ENCODE data around the gene POTEF.
A peak's percentile ranks its signal among the peaks of the same experiment; 100 is the strongest.
"Not testable (repeated sequence)": the region's sequence is repeated elsewhere in the genome, so short reads cannot be mapped to it uniquely, and the experiment has no call there.

The POTEF gene

DNA sequence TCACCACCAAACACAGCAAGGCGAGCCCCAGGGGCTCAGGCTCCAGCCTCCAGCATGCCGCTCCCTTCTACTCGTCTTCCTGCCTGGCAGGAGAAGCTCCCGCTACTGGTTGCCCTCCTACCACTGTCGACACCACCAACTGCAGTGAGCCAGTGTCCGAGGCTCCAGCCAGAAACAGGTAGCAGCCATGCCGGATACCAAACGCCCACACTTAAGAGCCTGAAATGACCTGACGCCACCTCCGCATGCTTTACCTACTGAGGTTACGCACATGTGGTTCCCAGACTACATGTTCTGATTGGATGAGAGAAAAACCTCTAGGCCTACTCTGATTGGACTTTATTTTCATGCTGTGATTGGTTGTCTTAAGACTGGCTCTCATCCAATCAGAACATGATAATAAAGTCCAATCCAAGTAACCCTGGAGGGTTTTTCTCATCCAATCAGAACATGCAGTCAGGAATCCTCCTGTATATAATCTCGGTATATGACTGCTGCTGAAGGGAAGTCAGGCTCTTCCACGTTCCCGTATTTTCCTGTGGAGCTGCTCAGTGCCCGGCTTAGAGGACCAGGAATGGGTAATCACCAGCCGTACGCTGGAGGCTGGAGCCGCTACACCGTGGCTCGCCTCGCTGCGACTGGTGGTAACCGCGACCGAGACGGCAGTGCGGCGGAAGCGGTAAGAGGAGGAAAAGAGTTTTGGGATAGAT is at the start of gene POTEF:
Gene POTEF (minus strand): TSS at position 103 of the 710 bp plus-strand sequence. CDS start 8,707 bp downstream, outside the sequence.
- DNase-seq = not testable (repeated sequence)

DNA sequence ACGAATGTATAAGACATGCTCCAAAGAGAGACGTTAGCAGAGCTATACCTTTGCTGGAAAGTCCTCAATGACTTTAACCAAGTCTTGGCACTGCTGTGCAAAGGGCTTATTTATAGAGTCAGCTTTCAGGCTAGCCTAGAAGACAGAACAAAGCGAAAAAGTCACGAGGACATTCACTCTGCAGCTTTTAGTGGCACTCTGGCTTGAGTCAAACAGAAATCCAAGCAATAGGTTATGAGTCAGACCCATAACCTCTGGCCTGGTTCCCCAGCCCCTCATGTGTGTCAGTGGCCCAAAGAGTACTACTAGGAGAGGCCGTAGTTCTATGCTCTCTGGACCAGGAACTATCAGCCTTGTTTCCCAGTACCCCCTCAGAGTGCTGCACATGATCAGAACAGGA is 45.8 kb upstream of the POTEF start:
- not testable (repeated sequence) for DNase-seq

DNA sequence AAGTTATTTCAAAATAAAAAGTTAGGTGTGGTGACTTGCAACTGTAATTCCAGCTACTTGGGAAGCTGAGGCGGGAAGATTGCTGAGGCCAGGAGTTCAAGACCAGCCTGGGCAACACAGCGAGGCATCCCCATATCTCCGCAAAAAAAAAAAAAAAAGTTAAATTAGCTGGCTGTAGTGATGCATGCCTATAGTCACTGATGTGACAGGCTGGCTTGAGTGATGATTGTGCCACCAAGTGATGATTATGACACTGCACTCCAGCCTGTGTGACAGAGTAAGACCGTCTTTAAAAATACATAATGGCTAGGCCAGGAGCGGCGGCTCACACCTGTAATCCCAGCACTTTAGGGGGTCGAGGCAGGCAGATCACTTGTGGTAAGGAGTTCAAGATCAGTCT is 40.9 kb upstream of the POTEF start:
- DNase-seq = no peak

DNA sequence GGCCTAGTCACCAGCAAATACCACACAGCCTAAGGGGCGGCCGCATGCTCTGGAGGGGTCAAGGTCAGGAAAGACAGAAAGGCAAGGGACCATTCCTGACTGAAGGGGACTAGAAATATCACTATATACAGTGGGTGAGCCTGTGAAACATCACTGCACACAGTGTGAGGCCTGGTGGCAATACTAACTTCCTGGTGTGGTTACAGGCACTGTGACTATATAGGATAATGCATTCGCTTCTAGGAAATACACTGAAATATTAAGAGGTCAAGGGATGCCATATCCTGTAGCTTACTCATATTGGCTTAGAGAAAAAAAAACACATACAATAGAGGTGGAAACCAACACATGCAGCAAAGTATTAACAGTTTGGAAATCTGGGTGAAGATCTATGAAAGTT is 40.1 kb upstream of the POTEF start:
- not testable (repeated sequence) for DNase-seq

DNA sequence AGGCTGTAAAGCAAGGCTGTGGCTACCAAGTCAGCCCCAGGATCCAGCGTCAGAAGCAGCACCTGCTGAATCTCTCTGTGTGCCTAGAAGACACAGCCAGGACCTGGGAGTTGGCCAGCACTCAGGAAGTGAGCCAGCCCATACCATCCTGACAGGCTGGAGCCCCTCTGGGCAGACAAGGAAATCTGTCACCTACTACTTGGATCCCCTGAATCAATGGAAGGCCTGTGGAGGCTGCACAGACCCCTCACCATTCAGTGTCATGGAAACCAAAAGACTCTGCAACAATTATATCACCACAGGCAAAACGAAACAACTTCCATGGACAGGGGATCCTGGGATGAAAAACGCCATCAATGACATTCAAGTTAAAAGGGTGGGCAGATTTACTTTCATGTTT is 37.6 kb upstream of the POTEF start:
- not testable (repeated sequence) for DNase-seq

DNA sequence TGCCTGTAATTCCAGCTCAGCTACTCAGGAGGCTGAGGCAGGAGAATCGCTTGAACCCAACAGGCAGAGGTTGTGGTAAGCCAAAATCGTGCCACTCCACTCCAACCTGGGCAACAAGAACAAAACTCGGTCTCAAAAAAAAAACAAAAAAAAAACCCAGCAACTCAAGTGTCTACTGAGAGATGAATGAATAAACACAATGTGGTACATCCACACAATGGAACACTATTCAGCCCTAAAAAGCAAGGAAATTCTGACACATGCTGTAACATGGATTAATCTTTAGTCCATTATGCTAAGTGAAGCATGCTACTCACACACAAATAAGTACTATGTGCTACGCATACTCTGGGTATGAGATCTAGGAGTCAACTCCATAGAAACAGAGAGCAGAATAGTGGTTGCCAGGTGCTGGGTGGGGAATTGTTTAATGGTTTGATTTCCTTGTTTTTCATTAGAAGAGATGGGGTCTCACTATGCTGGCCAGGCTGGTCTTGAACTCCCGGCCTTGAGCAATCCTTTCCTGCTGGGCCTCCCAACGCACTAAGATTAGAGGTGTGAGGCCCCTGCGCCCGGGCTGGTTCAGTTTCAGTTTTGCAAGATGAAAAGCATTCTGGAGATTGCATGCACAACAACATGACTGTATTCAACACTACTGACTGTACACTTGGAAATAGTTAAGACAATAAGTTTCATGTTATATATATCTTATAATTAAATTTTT is 36.4 kb upstream of the POTEF start:
- no peak for DNase-seq

DNA sequence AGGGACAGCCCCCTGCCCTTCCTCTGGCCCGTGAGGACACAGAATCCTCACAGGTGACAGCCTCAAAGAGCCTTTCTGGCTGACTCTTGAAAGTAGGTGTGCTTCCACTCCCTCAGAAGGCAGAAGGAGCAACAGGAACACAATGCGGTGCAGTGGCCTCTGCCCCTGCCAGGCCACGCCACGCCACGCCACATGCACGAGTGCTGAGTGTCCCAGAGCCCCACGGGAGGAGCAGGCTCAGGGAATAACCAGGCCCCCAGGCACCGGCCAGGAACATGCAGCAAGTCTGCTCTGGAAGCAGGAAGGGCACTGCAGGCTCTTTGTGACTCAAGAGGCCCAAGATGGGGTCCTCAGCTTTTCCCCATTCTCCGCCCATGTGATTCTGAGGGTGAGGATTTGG is 33.9 kb upstream of the POTEF start:
- DNase-seq = no peak

DNA sequence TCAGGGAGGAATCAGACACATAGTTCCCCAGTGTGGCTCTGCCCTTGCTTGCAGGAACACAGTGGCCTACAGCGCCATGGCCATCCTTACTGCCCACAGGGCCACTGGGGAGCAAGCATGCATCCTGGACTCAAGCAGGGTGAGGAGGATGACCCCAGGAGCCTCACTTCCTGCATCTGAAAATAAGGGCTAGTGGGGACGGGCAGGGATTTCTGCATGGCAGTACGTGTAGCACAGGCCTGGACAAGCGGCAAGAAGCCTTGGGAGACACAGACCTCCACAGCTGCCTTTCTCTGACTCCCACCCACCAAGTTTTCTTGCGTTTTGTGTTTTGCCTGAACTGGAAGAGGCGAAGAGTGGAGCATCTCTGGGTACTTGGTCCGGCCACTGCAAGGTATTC is 33.5 kb upstream of the POTEF start:
- not testable (repeated sequence) for DNase-seq

DNA sequence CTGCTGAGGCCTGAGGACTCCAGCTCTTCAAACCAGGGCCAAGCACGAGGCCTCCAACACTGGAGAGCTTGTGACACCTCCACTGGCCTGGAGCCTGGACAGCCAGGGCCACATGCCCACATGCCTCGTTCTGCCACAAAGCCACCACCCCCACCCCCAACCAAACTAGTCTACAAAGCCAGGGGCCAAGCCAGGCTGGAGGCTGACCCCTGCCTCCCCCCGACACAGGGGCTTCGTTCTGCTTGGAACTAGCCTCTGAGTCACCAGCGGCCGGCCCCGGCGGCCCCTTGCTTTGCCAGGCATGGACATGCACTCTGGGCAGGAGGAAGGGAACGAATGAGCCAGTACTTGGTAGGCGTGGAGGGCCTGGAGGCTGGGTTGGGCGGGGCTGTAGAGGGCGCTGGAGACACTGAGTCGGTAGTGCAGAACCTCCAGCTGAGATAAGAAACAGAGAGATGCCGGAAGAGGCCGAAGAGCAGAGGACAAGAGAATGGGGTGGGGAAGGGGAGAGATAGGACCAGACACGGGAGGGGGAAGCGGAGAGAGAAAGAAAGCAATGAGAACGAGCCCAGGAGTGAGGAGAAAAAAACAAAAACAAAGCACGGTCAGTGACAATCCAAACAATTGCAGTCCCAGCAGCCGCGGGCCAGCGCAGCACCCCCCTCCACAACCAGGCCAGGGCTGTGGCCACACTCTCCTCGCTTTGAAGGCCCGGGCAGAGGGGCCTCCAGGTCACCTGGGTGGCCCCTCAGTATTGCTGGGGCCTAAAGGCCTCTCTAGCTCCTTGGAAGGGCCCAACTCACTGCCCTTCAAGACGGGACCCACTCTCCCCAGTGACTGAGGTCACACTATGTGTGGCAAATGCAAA is 32.0 kb upstream of the POTEF start:
- not testable (repeated sequence) for DNase-seq

DNA sequence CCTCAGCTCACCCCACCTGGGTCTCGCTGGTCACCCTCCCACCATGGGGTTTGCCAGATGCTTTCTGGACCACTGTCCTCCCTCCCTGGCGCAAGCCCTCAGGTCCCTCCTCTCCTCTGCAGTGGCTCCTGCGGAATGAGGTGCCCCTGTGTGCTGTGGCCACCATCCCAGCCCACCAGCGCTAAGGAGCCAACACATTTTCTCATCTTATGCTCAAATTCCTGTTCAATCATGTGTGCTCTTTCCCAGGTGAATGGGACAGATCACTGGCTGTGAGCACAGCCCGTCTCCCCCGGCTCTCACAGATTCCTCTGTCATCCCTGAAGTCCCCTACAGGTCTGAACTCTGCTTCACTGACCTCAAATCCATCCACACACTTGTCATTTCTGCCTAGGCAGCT is 31.1 kb upstream of the POTEF start:
- DNase-seq = no peak

DNA sequence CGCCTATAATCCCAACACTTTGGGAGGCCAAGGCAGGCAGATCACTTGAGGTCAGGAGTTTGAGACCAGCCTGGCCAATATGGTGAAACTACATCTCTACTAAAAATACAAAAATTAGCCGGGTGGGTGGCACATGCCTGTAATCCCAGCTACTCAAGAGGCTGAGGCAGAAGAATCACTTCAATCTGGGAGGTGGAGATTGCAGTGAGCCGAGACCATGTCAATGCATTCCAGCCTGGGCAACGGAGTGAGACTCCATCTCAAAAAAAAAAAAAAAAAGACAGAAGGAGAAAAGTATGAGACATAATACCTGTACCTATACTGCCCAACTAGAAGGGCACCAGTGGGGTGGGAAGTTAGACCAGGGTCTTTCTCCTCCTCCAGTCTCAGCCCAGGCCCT is 30.4 kb upstream of the POTEF start:
- not testable (repeated sequence) for DNase-seq

DNA sequence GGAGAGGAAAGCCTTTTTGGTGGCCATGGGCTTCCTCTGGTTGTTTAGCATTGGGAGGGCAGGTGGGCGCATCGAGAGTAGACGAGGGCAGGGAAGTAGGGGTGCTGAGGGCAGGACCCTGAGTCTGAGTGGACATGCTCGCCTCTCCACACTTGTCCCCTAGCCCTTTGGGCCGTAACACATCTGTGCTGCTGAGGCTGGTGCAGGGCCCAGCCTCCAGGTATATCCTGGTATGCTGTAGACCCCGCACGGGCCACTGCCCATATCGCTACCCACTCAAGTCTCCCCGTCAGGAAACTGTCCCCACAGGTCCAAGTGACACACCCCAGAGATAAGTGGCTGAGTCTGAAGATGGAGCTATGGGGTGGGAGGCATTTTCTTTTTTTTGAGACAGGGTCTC is 29.6 kb upstream of the POTEF start:
- DNase-seq = no peak

DNA sequence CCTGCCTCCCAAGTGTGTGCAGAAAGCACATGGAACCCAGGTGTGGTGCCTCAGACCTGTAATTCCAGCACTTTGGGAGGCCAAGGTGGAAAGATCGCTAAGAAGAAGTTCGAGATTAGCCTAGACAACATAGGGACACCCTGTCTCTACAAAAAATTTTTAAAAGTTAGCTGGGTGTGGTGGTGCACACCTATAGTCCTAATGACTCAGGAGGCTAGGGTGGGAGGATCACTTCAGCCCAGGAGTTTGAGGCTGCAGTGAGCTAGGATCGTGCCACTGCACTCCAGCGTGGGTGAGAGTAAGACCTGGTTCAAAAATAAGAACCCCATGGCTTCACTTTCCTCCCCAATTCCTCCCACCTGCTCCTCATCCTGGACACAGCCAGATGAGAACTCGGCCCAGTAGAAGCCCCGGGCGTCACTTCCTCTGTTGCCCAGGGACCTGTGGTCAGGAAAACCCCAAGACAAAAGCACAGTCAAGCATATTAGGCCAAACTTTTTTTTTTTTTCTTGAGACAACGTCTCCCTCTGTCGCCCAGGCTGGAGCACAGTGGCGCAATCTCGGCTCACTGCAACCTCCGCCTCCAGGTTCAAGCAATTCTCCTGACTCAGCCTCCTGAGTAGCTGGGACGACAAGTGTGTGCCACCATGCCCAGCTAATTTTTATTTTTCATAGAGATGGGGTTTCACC is 28.9 kb upstream of the POTEF start:
- DNase-seq = not testable (repeated sequence)

DNA sequence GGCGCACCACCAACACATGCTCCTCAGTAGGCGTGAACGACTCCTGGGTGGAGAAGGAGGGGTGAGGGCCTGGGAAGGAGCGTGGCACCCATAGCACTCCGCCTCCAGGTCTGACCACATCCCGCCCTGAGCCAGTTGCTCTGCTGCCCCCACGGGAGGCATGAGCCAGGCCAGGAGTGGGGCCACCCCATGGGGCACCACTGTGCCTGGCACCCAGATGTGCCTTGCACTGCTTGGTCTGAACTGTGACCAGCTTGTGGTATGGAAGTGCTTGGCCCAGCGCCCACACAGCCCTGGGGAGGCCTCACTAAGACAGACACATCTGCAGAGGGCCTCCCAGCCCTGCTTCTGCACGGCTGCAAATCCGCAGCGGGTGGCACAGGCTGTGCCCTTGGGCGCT is 28.3 kb upstream of the POTEF start:
- DNase-seq = not testable (repeated sequence)

DNA sequence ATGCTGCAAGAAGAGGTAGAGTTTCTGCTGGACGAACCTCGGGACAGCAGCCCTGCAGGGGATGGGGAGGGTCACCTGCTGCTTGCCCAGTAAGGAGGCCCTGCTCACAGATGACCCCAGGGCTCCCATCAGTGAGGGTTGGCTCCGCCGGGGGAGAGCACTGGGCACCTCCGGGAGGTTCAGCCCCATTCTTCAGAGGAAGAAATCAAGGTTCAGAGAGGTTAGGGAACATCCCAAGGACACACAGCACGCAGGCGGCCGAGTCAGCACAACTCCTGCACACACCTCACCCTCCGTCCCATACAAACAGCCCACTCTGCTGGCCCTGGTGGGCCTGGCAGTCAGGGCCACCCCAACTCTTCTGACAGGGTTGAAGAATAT is 27.6 kb upstream of the POTEF start:
- no peak for DNase-seq

DNA sequence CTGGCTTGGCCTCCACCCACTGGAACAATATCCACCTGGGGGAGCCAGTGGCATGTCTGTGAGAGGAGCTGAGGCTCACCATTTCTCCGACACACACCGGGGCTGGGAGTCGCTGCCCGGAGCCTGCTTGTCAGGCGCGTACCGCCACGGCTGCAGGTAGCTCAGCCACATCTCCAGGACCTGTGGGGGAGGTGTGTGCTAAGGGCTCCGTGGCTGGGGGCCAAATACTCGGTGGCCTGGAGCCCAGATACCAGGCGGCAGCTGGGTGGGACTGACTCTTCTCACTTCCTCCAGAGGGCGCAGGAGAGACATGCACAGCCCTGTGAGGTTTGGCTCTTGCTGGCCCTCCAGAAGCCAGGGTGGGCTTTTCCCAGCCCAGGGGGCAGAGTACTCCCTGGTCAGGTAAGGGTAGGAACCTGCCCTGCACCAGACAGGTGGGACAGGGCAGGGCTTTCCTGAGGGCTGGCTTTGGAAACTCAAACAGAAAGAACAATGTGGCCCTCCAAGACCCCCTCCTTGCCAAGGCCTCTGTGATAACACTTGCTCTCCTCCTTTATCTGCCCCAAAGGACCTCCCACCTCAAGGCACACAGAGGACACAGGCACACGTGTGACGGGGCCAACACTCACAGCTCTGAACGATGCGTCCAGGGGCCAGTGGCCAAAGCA is 27.1 kb upstream of the POTEF start:
- peak; percentile 12 for DNase-seq

DNA sequence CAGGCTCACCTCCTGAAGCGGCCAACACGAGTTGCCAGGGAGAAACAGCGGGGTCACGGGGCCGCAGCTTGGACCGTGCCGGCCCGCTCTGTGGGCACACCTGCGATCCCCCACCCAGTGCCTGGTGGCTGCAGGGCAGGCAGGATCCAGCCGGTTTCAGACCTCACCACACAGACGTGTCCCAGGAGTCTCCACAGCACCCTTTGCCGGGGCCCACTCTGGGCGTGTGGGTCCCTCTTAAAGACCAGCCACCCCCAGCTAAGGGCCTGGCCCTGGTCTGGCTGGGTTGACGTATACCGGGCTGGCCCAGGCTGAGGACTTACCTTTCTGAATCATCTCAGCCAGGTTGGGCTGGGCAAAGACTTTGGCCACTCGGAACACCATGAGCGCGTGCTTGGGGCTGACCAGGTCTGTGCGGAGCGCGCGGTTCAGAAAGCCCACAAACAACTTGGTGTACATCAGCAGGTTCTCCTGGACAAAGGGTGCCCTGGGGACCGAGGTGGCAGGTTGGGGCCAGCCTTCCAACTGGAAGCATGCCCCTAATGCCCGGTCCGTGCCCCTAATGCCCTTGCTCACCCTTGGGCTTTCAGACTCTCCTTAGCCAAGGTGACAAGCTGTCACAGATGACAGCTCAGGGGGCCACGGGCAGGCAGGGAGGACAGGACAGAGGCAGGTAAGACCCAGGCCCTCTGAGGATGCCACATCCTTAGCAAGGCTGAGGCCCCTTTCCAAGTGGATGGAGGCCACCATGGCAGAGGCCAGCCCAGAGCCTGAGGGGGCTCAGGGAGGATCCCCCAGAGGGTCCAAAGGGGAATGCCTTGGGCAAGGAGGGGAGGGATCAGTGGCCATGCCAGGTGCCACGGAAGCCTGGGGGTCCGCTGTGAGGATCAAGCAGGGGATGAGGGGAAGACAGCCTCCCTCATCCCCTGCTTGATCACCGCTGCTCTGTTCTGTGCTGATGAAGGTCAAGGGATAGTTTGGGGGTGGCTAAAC is 26.0 kb upstream of the POTEF start:
- no peak for DNase-seq

DNA sequence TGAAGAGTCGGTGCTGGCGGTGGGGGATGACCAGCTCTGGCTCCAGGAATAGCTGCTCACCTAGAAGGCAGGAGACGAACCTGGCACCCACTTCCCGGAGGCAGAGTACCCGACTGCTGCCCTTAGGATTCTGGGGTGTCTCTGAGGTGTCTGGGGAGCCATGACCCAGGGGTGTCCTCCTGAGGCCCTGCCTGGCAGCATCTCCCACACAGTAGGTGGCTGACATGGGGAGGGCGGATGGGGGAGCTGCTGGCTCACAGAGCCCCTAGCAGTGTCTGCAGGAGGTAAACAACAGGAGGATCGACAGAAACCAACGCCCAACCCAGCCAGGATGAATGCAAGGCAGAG is 25.4 kb upstream of the POTEF start:
- not testable (repeated sequence) for DNase-seq

DNA sequence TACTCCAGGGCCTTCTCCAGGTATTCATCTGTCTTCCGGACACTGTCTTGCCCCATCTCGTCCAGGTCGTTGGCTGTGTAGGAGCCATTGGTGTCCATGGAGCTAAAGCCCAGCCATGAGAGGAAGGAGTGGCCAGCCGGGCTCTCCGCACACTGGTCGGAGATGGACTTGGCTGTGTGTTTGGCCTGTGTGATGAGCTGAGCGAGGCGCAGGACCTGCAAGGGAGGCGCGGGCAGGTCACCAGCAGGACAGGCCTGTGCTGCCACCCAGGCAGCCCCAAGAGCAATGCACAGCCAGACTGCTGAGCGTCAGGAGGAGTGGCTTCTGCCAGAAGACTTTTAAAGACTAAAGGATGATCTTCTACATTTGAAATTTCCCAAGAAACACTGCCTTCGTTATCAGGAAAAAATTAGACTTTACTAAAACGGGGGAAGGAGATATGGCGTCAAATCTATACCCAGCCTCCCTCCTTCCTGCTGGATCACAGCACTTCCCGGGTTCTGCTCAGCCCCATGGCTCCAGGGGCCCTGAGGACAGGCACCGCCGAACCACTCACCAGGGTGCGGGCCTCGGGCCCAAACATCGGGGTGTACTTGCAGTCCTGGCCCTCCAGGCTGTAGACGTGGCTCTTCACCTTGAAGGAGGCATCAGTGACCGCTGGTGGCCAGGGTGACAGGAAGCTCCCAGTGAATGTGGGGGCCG is 24.9 kb upstream of the POTEF start:
- DNase-seq = not testable (repeated sequence)

DNA sequence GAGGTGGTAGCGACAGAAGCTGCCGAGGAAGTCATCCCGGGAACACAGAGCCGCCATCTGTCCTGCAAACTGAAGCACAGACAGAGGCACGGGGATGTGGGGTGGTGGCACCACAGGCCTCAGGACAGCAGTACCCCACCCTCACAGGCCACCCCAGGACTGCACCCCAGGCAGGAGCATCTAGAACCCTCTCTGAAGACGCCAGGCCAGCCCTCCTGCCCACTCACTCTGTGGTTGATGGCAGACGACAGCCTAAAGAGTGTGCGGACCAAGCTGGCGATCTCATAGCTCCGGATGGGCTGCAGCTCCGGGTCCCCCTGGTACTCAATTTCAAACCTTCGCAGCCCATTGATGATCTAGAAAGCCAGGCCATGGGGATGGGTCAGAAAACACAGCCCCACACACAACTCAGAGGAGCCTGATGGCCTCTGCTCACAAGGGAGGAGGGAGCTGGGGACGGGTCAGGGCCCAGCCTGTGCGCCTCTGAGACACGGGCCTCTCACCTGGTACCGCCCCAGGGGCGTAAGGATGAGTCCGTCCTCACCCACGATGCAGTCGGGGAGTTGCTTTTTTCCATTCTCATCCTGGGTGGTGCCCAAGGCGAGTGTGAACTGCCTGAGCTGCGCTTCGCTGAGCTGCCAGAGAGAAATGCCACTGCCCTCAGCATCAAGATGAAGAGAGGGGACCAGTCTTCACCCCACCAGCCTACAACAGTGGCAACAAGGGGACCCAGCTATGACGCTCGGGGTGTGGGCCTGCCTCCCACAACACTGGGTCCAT is 24.0 kb upstream of the POTEF start:
- no peak for DNase-seq

Data from stimulated activated CD4-positive, alpha-beta T cell treated with anti-CD3 and anti-CD28 coated beads, Interleukin-4, amount 100 ng/mL, for 24 hours (primary cell).